Stimulated activated CD4-positive, alpha-beta T cell treated with anti-CD3 and anti-CD28 coated beads, TNF-alpha, amount 100 ng/mL, for 1 hour (primary cell): ENCODE results near the gene METTL9.
"Not testable (repeated sequence)": the region's sequence is repeated elsewhere in the genome, so short reads cannot be mapped to it uniquely, and the experiment has no call there.

Experiments
- DNase-seq, 3 donors: peaks; one replicate each; pipeline ENCODE4 v3.0.0-alpha.2; 2020; ENCODE audit warnings: low read depth in 3 of 3, low spot score in 1 of 3

METTL9 gene

DNA sequence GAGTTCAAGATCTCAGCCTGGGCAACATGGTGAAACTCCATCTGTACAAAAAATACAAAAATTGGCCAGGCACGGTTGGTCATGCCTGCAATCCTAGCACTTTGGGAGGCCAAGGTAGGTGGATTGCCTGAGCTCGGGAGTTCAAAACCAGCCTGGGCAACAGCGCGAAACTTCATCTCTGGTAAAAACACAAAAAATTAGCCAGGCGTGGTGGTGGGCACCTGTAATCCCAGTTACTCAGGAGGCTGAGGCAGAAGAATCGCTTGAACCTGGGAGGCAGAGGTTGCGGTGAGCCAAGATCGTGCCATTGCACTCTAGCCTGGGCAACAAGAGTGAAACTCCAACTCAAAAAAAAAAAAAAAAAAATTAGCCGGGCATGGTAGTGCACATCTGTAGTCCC is 25.9 kb upstream of the METTL9 start:
- not testable (repeated sequence) for DNase-seq

GRCh38 chr16:21574372-21574771 is 25.0 kb upstream of the METTL9 start:
- DNase-seq, result no peak

- not testable (repeated sequence) for DNase-seq
These were observed 23.1 kb upstream of the METTL9 start for GRCh38 chr16:21576323-21576722.

GRCh38 chr16:21577487-21577886 is 21.9 kb upstream of the METTL9 start:
- DNase-seq, result not testable (repeated sequence)

- DNase-seq, result not testable (repeated sequence)
These were observed 21.1 kb upstream of the METTL9 start for GRCh38 chr16:21578311-21578710.

- not testable (repeated sequence) for DNase-seq
These were observed 19.2 kb upstream of the METTL9 start for GRCh38 chr16:21580131-21580530.

GRCh38 chr16:21580807-21581206 is 18.6 kb upstream of the METTL9 start:
- no peak for DNase-seq

GRCh38 chr16:21584817-21585216 is 14.6 kb upstream of the METTL9 start:
- no peak for DNase-seq

- not testable (repeated sequence) for DNase-seq
These were observed 10.8 kb upstream of the METTL9 start for GRCh38 chr16:21588593-21588992.

DNA sequence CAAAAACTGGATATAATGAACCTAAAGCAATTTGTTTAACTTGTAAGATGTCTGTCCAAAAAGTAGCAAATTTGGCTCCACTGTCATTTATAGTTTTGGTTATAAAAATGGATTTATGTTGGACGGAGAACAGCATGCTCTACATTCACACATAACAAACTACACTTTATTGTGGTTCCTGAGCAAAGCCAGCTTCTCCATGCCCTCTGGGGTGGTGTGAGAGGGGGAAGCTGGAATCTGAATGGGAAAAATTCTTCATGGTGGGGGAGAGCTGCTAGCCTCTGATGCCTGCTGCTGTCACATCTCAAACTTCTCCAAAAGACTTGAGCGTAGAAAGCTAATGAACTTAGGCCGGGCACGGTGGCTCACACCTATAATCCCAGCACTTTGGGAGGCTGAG is 9.8 kb upstream of the METTL9 start:
- DNase-seq, result no peak

GRCh38 chr16:21590287-21590686 is 9.1 kb upstream of the METTL9 start:
- no peak for DNase-seq

GRCh38 chr16:21590796-21591195 is 8.6 kb upstream of the METTL9 start:
- no peak for DNase-seq

GRCh38 chr16:21592191-21592590 is 7.2 kb upstream of the METTL9 start:
- DNase-seq, result no peak

DNA sequence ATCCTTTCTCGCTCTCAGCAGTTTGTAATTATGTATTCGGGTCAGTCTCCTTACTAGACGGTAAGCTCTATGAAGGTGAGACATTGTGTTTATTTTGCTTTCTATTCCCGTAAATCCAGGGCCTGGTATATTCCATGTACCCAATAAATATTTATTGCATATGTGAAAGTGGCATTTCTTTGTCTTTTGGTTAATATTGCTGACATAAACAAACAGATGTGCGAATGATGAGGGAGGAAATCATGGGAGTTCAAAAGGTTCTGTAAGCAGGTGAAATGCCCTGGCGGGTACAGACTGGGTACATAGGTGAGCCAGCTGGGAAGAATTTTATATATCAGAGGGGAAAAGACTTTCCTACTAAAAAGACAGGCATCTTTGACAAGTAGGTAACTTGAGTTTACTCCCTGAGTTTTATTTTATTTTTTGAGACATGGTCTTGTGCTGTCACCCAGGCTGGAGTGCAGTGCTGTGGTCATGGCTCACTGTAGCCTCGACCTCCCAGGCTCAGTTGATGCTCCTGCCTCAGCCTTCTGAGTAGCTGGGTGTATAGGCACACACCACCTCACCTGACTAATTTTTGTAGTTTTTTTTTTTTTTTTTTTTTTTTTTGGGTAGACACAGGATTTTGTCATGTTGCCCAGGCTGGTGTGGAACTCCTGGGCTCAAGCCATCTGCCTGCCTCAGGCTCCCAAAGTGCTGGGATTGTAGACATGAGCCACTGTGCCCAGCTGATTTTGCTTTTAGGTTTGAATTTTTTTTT is 5.7 kb upstream of the METTL9 start:
- no peak for DNase-seq

DNA sequence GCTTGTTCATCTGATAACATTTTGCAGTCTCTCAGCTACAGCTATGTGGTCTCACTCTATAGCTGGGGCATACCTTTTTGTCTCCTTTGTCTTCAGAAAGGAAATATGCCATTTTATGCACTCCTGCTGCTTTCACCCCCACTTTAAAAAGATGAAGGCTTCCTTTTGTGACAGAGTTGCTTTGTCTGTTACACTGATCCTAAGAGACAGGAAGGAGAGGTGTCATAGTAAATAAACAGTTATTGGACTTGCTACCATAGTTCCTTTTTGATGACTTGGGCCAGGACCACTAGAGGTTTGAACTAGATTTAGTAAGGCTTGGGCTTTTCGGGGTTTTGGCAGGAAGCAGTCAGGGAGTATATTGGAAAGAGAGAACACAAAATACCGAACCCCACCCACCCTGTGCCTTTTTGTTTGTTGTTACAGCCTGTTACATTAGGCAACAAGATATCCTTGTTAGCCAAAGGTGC is 1.8 kb upstream of the METTL9 start:
- no peak for DNase-seq

DNA sequence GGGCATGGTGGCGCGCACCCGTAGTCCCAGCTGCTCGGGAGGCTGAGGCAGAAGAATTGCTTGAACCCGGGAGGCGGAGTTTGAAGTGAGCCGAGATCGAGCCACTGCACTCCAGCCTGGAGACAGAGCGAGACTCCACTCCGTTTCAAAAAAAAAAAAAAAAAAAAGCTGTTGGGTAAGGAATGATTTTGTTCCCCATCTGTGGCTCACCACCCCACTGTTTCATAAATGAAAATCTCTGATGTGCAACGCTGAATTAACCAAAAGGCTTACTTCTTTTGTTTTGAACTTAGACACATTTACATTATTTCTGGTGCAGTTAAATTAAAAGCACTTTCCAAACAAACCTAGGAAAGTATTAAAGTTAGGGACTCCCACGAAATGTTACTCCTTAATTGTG is 1.2 kb upstream of the METTL9 start:
- no peak for DNase-seq

DNA sequence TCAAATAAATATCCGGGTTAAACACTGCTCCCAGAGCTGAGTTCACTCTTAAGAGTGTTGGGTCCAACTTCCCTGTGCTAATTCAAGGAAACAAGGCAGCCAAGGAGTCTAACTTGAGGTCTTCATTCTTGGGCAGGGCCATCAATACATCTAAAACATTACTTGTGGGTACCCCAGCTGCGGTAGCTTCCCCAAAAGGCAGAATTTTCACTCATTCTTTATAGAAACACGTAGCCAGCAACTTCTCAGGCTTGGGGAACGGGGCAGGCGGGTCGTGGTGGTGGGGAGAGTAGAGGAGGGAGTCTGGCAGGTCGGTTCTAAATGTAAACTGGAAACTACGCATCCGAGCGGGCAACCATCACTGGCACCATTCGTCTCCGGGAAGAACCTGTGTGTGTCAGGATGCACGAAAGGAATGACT is 666 bp upstream of the METTL9 start:
- DNase-seq, result peak in 1 of 3 donors; percentile 21

DNA sequence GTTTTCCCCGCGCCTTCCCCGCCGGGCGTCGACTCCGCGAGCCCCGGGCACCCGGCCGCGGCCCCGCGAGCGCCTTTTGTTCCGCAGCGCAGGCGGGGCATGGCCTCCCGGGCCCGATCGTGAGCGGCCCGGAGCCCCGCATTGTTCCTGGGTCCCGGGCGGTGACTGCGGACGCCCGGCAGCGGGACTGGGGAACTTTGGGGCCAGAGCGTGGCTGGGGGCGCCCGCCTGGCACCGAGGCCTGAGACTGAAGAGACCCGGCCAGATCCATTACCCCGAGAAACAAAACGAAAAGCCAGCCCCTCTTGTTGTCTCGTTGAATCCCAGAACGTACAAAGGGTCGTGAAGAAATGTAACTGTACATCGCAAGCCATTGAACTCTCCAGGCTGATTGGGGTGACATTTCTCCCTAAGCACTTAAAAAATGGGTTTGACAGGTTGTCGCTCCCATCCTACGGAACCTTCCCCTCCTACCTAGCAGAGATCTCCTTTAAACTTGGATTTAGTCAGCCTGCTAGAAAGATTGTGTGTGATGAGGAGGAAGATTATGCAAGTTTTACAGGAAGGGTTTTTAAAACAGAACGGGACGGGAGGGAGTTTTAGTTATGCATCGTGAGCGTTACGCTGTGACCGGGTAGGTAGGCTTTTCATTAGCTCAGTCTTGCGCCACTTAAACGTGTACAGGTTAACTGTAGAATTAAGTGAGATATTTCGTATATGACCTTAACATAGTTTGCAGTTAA is 825 bp downstream of the METTL9 start:
- DNase-seq, result no peak

DNA sequence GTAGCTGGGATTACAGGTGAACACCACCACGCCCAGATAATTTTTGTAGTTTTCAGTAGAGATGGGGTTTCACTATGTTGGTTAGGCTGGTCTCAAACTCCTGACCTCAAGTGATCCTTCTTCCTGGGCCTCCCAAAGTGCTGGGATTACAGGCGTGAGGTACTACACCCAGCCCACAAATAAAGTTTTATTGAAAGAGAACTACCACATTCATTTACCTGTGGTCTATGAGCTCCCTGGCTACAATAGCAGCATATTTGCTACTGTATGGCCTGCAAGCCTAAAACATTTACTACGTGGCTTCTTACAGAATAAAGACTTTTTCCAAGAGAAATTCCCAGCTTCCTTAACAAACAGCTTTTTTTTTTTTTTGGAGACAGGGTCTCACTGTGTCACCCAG is 3.4 kb downstream of the METTL9 start:
- no peak for DNase-seq

DNA sequence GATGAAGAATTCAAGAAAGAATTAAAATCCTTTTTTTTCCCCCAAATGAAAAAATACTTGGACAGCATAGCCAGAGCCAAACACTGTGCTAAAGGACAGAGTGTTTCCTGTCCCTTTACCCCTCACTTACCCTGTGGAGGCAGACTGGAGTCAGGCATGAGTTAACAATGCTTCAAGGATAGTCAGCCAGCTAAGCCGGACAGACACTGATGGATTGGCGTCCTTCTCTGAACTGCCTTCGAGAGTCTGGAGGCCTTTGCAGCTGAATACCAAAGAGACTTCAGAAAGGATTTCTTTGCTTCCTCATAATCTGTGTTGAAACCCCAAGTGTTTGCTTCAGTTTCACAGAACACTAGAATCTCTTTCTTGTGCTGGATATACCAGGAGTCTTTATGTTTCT is 4.6 kb downstream of the METTL9 start:
- no peak for DNase-seq

DNA sequence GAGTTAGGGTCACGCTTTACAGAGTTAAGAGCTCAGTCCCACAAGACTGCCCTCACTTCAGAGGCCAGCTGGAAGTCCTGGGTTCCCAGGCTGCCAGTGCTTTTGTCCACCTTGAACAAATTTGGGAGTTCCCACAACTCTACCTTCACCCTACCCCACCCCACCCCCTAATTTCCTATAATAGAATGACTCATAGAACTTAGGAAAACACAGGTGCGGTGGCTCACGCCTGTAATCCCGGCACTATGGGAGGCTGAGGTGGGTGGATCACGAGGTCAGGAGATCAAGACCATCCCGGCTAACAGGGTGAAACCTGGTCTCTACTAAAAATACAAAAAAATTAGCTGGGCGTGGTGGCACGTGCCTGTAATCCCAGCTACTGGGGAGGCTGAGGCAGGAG is 6.5 kb downstream of the METTL9 start:
- DNase-seq, result not testable (repeated sequence)

- DNase-seq, result no peak
These were observed 9.4 kb downstream of the METTL9 start for GRCh38 chr16:21608639-21609328.
